ENCODE measurements around the gene C6orf62.
"Not testable (repeated sequence)": the region's sequence is repeated elsewhere in the genome, so short reads cannot be mapped to it uniquely, and the experiment has no call there.

C6orf62 gene

GRCh38 chr6:24743265-24743943 is 24.4 kb upstream of the C6orf62 start:
- peak; percentile 98 for DNase-seq (ENCODE audit: low read depth)

GRCh38 chr6:24742216-24742738 is 23.3 kb upstream of the C6orf62 start:
- DNase-seq (ENCODE audit: low read depth) = no peak

GRCh38 chr6:24740861-24741260 is 21.9 kb upstream of the C6orf62 start:
- DNase-seq (ENCODE audit: low read depth) = peak; percentile 24

- DNase-seq (ENCODE audit: low read depth) = no peak
Measured at GRCh38 chr6:24738741-24739140, 19.8 kb upstream of the C6orf62 start.

GRCh38 chr6:24734710-24735109 is 15.8 kb upstream of the C6orf62 start:
- DNase-seq (ENCODE audit: low read depth) = not testable (repeated sequence)

- no peak for DNase-seq (ENCODE audit: low read depth)
Measured at GRCh38 chr6:24734166-24734565, 15.2 kb upstream of the C6orf62 start.

GRCh38 chr6:24731456-24732134 is 12.6 kb upstream of the C6orf62 start:
- DNase-seq (ENCODE audit: low read depth) = not testable (repeated sequence)

GRCh38 chr6:24730653-24731052 is 11.7 kb upstream of the C6orf62 start:
- DNase-seq (ENCODE audit: low read depth) = not testable (repeated sequence)

GRCh38 chr6:24723270-24723669 is 4.3 kb upstream of the C6orf62 start:
- no peak for DNase-seq (ENCODE audit: low read depth)

GRCh38 chr6:24721461-24722215 is 2.7 kb upstream of the C6orf62 start:
- DNase-seq (ENCODE audit: low read depth) = no peak

GRCh38 chr6:24720604-24721460 is 1.9 kb upstream of the C6orf62 start:
- peak; percentile 100 for DNase-seq (ENCODE audit: low read depth)

GRCh38 chr6:24720131-24720603 is 1.2 kb upstream of the C6orf62 start:
- DNase-seq (ENCODE audit: low read depth) = peak; percentile 66

- DNase-seq (ENCODE audit: low read depth) = no peak
Measured at GRCh38 chr6:24718449-24719124, 367 bp downstream of the C6orf62 start.

- not testable (repeated sequence) for DNase-seq (ENCODE audit: low read depth)
Measured at GRCh38 chr6:24716602-24717148, 2.3 kb downstream of the C6orf62 start.

GRCh38 chr6:24710519-24711303 is 8.2 kb downstream of the C6orf62 start:
- DNase-seq (ENCODE audit: low read depth) = no peak

GRCh38 chr6:24709014-24709711 is 9.8 kb downstream of the C6orf62 start:
- no peak for DNase-seq (ENCODE audit: low read depth)

GRCh38 chr6:24708612-24709011 is 10.3 kb downstream of the C6orf62 start:
- no peak for DNase-seq (ENCODE audit: low read depth)

GRCh38 chr6:24704468-24704867 is 14.5 kb downstream of the C6orf62 start:
- no peak for DNase-seq (ENCODE audit: low read depth)

GRCh38 chr6:24702720-24703282 is 16.2 kb downstream of the C6orf62 start:
- no peak for DNase-seq (ENCODE audit: low read depth)

Measured in iris pigment epithelial cell (primary cell).